Stimulated activated CD8-positive, alpha-beta memory T cell treated with anti-CD3 and anti-CD28 coated beads, Interleukin-15, amount 100 ng/mL, for 4 hours (primary cell): ENCODE results near the gene USP50.
"Not testable (repeated sequence)": the region's sequence is repeated elsewhere in the genome, so short reads cannot be mapped to it uniquely, and the experiment has no call there.

Experiments used
- DNase-seq, 2 donors: peaks; one replicate each; pipeline ENCODE4 v3.0.0-alpha.2; 2020; ENCODE audit warnings: low read depth in 2 of 2

USP50 gene

DNA sequence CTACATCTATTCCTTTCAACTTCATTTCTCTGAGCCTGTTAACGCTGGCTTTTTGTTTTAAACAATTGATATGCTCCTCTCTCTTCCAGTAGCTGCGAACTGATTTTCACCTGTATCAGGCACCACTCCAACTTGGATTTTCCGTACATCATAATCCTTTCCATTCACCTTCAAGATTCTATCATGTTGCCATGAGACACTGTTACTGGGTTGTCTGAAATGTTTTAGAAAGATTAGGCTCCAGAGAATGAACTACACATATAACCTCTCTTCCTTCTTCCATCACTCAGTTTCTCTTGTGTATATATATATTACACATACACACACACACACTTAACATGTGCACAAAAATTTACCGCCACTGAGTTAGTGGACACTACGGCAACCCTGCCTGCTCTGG lies at the start of gene USP50:
TSS of gene USP50 (minus strand) at position 101 of the 400 bp plus-strand sequence. CDS start 141 bp downstream, outside the sequence.
- DNase-seq: no peak

DNA sequence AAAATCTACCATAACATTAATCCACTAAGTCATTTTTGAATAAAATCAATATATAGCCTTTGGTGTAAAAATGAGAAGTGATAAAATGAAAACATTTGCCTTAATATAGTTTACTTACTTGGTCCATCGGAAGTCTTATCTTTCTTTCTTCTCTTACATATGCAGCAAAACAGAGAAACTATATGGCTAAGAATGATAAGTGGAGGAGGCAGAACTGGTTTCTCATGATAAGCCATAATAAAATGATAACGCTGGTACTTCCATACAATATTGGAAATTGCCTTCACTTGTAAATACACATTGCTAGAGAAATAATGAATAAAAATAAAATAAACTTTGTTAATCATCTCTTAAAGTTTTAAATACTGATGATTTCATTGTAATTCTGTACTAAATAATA lies 47.8 kb upstream of the USP50 start:
- no peak for DNase-seq

DNA sequence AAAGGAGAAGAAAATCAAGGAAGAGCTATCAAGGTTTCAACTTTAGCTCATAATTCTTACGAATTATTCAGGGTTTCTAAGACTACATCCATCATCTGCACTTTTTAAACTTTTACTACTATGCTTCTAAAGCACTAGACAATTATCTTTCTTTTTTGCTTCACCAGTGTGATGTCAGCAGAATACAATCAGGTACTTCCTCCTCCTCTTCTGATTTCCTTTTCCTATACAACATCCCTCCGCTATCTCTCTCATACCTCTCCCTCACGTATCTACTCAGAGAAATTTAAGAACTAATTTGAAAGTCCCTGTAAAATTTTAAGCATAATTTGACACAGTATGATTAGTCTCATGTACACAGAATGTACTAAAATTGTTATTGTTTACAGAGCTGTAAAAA lies 47.3 kb upstream of the USP50 start:
- DNase-seq: no peak

- no peak for DNase-seq
Measured at GRCh38 chr15:50590288-50590687, 43.8 kb upstream of the USP50 start.

DNA sequence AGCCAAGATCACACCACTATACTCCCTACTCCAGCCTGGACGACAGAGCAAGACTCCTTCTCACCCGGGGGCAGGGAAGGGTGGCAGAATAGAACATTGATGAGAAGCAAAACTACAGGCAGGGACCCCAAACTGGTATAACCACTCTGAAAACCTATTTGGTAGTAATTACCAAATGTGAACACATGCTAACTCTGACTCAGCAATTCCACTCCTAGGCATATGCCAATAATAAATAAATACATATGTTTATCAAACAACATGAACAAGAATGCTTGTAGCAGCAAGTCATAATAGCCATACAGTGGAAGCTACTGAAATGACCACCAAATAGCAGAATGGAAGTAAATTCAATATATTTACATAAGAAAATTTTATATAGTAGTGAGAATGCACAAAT lies 31.0 kb upstream of the USP50 start:
- DNase-seq: no peak

DNA sequence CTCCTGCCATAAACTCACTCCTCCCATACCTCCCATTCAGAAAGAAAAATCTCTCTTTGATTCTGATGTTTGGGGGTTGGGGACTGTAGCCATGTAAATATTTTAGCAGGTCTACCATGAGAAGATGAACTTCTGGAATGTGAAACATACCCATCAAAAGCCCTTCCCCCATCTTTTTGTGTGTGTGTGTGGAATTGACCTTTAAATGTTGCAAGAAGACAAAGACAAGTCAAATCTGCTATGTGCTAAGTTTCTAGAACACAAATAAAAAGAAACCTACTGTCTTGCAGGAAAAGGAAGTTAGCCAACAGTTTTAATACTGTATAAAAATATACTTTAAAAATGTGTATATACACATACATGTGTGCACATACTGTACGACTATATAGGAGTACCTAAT lies 29.7 kb upstream of the USP50 start:
- no peak for DNase-seq

GRCh38 chr15:50573842-50574241 lies 27.4 kb upstream of the USP50 start:
- not testable (repeated sequence) for DNase-seq

DNA sequence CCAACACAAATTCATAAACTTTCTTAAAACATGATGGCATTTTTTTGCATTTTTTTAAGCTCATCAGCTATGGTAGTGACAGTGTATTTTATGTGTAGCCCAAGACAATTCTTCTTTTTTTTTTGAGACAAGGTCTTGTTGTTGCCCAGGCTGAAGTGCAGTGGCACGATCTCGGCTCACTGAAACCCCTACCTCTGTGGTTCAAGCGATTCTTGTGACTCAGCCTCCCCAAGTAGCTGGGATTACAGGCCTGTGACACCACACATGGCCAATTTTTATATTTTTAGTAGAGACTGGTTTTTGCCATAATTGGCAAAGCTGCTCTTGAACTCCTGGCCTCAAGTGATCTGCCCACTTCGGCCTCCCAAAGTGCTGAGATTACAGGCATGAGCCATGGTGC lies 17.3 kb upstream of the USP50 start:
- DNase-seq: no peak

DNA sequence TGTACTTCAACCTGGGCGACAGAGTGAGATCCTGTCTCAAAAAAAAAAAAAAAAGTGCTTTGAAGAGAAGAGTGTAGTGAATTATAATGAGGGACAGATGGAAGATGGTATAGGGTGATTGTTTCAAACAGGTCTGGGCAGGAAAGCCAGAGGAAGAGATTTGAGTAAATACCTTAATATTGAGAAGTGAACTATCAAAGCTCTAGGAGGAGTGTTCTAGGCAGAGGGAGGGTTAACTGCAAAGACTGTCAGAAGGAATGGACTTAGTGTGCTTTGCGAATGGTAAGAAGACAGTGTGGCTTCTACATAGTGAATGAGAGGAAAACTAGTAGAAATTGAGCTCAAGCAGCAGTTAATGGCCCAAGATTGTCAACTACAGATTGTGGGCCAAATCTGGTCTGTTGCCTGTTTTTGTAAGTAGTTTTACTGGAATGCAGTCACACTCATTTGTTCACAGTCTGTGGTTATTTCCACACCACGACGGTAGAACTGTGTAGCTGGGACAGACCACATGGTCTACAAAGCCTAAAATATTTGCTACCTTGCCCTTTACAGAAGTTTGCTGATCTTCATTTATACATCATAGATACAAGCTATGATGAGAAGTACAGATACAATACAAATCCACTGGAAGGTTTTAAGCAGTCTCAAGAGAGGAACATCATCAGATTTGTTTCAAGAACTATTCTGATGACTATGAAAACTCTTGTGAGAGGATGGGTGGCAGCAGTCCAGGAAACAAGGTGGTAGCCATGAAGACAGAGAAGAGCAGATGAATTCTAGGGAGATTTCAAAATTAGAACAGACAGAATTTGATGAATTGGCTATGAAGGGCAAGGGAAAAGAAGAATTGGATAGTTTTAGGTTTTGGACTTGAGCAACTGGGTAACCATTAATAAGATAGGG lies 16.5 kb upstream of the USP50 start:
- no peak for DNase-seq

GRCh38 chr15:50558012-50558411 lies 11.5 kb upstream of the USP50 start:
- no peak for DNase-seq

GRCh38 chr15:50556642-50557371 lies 10.3 kb upstream of the USP50 start:
- DNase-seq: no peak

GRCh38 chr15:50552238-50552637 lies 5.8 kb upstream of the USP50 start:
- no peak for DNase-seq

DNA sequence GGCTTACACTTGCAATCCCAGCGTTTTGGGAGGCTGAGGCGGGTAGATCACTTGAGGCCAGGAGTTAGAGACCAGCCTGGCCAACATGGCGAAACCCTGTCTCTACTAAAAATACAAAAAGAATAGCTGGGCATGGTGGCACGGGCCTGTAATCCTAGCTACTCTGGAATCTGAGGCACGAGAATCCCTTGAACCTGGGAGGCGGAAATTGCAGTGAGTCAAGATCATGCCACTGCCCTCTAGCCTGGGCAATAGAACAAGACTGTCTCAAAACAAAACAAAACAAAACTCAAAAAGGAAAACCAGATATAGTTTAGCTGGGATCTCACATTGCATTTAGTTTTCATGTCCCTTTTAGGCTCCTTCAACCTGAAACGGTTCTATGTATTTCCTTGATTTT lies 2.9 kb upstream of the USP50 start:
- DNase-seq: no peak

GRCh38 chr15:50544368-50544767 lies 2.1 kb downstream of the USP50 start:
- DNase-seq: no peak

GRCh38 chr15:50543556-50543955 lies 2.9 kb downstream of the USP50 start:
- DNase-seq: no peak

- DNase-seq: no peak
Measured at GRCh38 chr15:50542887-50543210, 3.6 kb downstream of the USP50 start.

GRCh38 chr15:50531766-50532165 lies 14.7 kb downstream of the USP50 start:
- no peak for DNase-seq

- no peak for DNase-seq
Measured at GRCh38 chr15:50531163-50531562, 15.3 kb downstream of the USP50 start.

DNA sequence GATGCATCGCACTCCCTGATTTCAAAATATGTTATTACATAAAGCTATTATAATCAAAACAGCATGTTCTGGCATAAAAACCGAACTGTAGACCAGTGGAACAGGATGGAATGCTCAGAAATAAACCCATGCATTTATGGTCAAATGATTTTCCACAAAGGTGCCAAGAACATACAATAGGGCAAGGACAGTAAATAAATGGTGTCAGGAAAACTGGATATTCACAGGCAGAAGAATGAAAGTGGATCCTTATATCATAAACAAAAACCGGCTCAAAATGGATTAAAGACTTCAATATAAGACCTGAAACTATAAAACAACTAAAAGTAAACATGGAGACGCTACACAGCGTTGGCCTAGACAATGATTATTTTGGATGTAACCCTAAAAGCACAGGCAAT lies 22.6 kb downstream of the USP50 start:
- no peak for DNase-seq

DNA sequence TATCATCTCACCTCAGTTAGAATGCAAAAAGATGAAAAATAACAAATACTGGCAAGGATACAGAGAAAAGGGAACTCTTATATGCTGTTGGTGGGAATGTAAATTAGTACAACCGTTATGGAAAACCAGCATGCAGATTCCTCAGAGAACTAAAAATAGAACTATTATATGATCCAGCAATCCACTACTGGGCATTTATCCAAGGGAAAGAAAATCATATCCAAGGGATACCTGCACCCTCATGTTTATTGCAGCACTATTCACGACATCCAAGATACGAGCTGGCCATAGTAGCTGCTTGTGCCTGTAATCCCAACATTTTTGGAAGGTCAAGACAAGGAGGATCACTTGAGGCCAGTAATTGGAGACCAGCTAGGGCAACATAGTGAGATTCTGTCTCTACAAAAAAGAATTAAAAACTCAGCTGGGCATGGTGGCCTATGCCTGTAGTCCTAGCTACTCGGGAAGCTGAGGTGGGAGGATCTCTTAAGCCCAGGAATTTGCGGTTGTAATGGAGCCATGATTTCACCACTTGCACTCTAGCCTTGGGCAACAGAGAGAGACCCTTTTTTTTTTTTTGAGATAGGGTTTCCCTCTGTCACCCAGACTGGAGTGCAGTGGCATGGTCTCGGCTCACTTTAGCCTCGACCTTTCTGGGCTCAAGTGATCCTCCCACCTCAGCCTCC lies 26.6 kb downstream of the USP50 start:
- no peak for DNase-seq

GRCh38 chr15:50513001-50513400 lies 33.5 kb downstream of the USP50 start:
- no peak for DNase-seq

DNA sequence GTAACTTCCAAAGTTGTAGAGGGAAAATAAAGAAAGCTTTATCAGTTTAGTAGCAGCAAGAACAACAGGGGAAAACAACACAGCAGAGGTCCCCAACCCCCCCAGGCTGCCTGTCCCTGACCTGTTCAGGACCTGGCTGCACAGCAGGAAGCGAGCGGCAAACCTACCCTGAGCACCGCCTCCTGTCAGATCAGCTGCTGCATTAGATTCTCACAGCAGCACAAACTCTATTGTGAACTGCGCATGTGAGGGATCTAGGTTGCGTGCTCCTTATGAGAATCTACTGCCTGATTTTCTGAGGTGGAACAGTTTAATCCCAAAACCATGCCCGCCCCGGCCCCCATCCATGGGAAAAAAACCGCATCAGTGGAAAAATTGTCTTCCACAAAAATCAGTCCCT lies 40.3 kb downstream of the USP50 start:
- no peak for DNase-seq

DNA sequence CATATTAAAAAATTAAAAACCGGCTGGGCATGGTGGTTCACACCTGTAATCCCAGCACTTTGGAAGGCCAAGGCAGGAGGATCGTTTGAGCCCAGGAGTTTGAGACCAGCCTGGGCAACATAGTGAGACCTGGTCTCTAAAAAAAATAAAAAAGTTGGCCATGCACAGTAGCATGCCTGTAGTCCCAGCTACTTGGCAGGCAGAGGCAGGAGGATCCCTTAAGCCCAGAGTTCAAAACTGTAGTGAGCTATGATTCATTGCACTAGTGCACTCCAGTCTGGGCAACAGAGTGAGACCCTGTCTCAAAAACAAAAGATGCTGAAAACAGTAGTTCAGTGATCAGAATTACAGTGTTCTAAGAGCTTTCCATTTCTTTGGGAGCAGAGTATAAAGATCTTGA lies 40.8 kb downstream of the USP50 start:
- not testable (repeated sequence) for DNase-seq
